Tibial nerve (tissue), 3 donors: Measurements from ENCODE around the gene PTPRG.

Experiments
- CTCF ChIP-seq, 5 experiments: fragments of 200-600 bp in 3 of 5; fragments of 450-650 bp in 2 of 5; sonication (generic) in 3 of 5; IDR thresholded peaks; one replicate each; pipeline ENCODE4 v1.5.1; 2016 to 2019; ENCODE audit warnings: antibody characterized with exemption in 5 of 5, mild to moderate bottlenecking in 3 of 5, moderate library complexity in 2 of 5
- POLR2A ChIP-seq, 2 donors: fragments of 450-650 bp; IDR thresholded peaks; one replicate each; pipeline ENCODE4 v1.6.1; 2017; ENCODE audit warnings: antibody characterized with exemption in 2 of 2, mild to moderate bottlenecking in 2 of 2, moderate library complexity in 2 of 2

- TF ChIP-seq CTCF (IDR thresholded peaks at IDR 0.05) (no peak), POLR2A (IDR thresholded peaks at IDR 0.05) (no peak)
Observed at GRCh38 chr3:62178739-62179600, 617.6 kb downstream of the PTPRG start.
